KBM-7 (cell line): Measurements from ENCODE around the gene CEBPG.
A peak's percentile ranks its signal among the peaks of the same experiment; 100 is the strongest.

Experiments
- DNase-seq: peaks from one replicate; pipeline ENCODE4 v3.0.0-alpha.2; 2015
- in situ Hi-C: fragments of 300-500 bp; cut with MboI; formaldehyde crosslinking; loops from 2 replicates; pipeline ENCODE4 v1.14.3; 2020; ENCODE audit warnings: low sequenced_read_pairs, low pct_unique_long_range_greater_than_20kb, mixed read lengths

The CEBPG gene

DNA sequence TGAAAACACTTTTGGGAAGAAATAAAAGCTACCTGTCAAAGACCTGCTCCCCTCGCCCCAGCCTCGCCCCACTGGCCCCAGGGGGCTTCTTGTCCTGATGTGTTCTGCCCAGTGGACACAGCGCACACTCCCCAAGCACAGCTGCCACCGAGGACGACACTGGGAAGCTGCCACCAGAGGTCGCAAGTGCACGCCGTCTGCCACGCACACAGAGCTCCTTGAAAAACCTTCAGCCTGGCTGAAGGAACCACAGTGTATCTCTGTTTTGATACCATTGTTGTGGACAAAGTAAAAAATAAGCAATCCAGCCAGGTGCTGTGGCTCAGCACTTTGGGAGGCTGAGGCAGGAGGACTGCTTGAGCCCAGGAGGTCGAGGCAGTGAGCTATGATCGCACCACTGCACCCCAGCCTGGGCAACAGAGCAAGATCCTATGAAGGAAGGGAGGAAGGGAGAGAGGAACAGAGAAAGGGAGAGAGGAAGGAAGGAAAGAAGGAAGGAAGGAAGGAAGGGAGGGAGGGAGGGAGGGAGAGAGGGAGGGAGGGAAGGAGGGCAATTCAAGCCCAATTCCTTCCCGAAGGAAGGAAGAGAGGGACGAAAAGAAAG lies 57.3 kb downstream of the CEBPG start:
- peak; percentile 71 for DNase-seq
- in situ Hi-C loops: loop anchor here (25.0 kb wide), 1 partner anchor 332 kb away; no protein-coding TSS in a partner anchor

- in situ Hi-C loops: loop anchor here (25.0 kb wide), 1 partner anchor 330 kb away; no protein-coding TSS in a partner anchor
- no peak for DNase-seq
Observed at GRCh38 chr19:33432015-33432414, 58.5 kb downstream of the CEBPG start.
